HG03097 (cell line): ENCODE results near the gene PHLDA3.

Experiments
- ATAC-seq: cut with Tn5 transposase; IDR thresholded peaks from one replicate; pipeline ENCODE4 v1.9.1; 2021; ENCODE audit not compliant: unreplicated experiment, low FRiP score

The PHLDA3 gene

DNA sequence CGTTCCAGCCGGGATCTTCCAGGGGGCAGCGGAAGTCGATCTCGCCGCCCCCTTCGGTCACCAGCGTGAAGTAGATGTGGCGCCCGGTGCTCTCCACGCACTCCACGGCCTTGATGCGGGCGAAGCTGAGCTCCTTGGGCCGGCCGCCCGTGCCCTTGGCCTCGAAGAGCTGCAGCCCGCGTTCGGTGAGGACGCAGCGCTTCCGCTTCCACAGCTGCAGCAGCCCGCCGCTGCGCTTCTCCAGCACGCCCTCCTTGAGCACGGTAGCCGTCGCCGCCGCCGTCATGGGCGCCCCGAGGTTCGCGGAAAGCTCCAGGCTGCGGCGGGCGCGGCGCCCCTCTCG is 516 bp downstream of the PHLDA3 start:
- ATAC-seq: peak; percentile 32

DNA sequence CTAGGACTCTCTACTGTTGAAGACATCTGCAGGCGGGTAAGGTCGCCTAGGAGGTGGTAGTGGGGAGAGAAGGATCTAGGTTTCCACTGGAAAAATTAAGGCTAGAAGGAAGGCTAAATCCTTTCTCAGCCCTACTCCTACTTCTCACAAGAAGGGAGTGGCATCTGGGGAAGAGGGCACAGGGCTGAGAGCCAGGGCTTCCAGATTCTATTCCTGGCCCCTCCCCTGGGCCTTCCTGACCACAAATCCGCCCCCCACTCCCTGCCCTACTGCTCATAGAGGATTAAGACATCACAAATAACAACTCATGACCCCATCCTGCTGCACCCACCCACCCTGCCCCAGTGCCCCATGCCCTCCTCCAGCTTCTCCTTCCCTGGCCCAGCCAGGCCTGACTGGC is 2.5 kb downstream of the PHLDA3 start:
- ATAC-seq: no peak

DNA sequence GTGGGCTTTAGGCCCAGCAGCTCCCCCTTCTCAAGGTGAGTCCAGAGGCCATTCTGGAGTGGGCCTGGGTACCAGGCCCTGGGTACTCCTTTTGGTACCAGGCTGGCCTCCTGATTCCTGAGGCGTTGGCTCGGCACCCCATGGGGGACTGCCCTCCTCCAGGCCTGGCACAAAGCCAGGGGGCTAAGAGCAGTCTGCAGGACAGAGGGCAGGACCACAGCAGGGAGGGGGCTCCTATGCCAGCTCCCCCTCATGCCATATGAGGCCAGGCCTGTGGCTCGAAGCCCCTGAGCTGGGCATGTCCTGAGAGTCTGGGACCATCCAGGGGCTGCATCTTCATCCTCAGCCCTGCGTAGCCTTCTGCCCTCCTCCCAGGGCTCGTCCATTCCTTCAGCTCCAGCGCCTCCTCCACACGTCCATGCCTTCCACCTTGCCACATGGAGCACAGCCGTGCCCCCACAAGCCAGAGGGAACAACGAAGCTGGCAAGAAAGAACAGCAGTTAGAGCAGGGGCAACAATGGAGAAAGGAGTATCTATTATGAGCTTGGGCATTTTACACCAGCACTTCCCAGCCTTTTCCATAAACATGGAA is 3.2 kb downstream of the PHLDA3 start:
- ATAC-seq: no peak

DNA sequence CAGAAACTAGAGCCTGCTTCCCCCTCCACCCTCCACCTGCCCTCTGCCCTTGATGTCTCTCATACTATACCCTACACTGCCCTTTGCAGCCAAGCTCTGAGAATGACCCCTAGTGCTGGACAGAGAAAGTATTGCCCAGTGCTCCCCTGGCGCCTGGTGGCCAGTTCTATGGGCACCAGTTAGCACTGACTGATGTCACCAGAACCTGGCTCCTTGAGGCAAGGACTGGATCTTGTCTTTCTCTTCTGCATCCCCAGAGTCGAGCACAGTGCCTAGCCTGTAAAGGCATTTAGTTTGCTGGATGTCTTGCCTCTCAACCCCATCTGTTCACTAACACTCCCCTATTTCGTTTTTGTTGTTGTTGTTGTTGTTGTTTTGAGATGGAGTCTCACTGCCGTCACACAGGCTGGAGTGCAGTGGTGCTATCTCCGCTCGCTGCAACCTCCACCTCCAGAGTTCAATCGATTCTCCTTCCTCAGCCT is 5.9 kb downstream of the PHLDA3 start:
- ATAC-seq: no peak

DNA sequence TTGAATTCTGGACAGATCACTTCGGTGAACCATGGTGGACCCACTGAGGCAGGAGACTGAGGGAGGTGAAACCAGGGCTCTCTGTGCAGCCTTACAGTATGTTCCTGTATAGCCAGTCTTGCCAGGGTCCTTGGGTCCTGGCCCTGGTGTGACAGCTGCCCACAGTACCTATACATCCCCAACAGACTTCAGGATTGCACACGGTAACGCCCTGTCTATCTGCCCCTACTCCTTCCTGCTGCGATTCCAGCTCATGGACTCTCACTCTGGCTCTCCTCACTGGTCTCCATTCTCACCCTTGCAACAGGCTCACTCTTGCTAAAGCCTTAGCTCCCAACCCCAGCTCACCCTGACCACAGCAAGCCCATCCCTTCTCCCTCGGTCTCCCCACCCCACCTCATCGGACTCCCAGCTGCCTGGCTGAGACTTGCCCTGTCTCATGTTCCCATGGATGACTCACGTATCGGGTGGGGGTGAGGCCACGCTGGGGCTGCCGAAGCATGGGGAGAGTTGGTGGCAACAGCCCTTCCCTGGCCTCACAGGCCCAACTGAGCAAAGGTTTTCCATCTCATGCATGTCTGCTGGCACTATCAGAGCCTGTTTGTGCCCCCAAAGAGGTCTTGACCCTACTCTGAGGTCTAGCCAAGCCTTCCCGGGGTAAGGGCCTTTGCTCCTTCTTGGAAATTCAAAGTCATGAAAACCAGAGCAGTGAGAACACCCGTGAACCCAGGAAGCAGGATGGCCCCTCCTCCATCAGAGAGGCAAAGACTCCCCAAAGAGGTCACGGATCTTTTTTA is 7.1 kb downstream of the PHLDA3 start:
- ATAC-seq: no peak

DNA sequence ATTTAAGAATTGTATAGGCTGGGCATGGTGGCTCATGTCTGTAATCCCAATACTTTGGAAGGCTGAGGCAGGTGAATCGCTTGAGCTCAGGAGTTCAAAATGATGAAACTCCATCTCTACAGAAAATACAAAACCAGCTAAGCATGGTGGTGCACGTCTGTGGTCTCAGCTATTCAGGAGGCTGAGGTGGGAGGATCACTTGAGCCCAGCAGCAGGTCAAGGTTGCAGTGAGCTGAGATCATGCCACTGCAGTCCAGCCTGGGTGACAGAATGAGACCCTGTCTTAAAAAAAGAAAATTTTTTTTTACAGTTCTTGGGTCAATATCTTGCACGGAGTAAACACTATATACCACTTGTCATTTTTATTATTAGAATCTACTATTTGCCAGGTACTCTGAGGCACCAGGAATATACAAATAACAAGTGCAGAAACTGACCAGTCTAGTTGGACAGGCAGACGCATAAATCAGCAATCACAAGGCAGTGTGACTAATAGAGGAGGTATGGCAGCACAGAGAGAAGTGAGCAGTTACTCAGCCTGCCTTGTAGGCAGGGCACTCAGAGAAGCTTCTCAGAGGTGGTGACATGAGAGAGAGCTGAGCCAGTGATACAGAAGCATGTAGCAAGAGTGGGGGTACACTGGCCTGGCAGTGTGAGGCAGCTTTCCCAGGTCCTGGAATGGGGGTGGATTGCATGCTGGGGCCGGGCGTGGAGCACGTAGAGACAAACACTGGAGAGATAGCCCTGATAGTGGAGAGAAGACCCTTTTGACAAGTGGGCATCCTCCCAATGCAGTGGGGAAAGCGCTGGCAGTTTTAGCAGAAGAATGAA is 8.0 kb downstream of the PHLDA3 start:
- ATAC-seq: no peak

DNA sequence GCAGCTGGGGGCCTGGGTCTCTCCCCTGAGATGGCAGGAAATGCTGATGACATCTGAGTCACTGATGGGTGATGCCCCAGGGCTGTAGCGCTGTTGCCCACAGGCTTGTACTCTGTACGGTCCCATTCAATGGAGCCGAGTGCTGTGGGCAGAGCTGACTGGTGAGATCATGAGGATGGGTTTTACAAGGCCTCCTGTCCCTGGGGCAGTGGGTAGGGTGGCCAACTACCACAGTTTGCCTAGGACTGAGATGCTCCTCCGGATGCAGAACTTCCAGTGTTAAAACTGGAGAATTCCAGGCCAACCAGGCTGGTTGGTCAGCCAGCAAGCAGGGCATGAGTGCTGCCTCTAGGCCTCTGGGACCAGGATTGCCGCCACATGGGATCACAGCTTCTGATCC is 9.2 kb downstream of the PHLDA3 start:
- ATAC-seq: no peak

DNA sequence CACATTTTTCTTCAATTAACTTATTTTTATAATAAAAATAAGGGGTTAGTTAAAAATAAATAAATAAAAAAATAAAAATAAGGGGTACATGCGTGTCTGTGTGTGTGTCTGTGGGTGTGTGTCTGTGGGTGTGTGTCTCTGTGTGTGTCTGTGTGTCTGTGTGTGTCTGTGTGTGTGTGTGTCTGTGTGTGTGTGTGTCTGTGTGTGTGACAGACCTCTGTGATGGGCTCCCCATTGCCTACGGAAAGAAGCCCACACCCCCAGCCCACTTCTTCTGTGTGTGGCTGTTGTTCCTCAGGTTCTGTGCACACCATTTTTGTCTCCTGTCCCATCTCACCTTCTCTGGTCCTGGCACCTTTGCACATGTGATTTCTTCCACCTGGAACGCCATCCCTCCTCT is 9.9 kb downstream of the PHLDA3 start:
- ATAC-seq: no peak

DNA sequence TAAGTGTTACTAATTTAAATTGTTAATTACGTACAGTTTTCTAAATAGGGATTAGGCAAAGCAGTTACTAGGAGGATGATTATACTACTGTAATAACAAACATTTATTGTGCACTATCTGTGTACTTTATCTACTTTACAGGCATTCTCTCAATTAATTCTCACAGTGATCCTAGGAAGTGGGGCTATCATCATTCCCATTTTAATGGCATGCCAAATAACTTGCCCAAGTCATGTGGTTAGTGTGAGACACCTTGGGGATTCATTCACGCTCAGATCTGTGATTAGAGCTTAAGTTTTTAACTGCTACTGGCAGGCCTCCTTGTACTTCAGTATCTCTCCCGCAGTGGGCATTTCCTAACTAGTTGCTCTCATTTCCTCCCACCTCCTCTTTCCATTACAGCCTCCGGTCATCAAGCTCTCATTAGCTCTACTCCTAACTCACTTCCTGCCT is 11.5 kb downstream of the PHLDA3 start:
- ATAC-seq: no peak

DNA sequence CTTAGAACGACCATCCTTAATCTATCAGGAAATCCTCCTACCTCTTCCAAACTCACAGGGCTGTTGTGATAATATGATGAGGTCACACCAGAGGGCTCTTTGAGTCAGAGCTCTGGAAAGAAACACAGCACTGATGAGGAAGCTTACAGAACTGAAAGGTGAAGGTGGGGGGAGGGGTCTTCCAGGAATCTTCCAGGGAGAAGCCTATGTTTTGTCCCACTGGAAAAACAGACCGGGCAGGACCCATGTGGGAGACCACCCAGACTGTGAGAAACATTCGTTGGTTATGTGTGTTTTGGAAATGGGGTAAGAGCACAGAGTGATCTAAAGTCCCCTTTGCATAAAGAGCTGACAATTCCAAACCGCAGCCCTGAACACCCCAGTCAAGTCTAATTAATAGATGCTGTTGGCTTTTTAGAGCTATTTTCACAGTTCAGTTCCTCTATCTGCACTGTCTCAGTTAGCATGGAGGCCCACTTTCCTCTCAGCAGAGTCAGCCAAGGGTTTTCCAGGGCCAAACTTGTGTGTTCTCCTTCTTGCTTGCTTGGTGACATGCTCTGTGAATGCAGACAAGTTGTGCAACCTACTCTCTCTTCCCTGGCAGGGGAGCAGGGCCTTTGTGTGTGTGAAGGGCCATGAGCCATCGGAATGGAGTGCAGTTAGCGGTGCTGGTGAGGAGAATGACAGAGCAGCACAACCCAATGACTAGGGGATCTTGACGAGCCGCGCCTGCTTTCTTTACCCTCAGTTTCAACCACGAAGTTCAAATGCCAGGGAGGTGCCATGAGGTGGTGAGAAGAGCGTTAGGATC is 12.3 kb downstream of the PHLDA3 start:
- ATAC-seq: no peak

DNA sequence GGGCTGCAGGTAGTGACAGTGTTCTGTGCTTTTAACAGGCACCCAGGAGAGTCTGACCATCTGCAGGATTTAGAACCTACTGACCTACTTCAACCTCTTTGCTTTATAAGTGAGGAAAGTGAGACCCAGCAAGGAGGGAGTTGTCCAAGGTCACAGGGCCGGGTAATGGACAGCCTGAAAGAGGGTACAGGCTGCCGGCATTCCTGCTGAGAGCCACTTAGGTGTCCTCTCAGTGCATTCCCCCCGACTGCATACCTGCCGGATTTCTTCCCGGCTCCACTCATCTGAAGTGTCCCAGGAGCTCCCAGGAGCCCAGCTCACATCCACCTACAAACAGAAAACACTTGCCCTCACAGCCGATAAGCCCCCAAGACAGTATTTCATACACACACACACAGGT is 13.9 kb downstream of the PHLDA3 start:
- ATAC-seq: no peak

DNA sequence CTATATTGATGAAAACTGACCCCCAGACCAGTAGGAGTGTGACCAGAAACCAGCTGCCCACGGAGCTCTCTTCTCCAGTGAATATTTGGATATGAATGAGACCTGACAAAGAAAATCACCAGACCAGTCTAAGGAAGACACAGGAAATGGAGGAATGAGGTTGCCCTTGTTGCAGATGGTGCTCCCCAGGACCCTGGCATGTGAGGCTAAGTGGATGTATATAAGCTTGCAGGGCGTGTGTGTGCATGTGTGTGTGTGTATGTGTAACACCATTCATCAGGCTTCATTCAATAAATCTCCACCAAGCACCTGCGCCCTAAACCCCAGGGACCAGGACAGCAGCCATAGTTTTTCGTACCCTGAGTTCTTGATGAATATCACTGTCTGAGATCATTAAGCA is 14.4 kb downstream of the PHLDA3 start:
- ATAC-seq: no peak

DNA sequence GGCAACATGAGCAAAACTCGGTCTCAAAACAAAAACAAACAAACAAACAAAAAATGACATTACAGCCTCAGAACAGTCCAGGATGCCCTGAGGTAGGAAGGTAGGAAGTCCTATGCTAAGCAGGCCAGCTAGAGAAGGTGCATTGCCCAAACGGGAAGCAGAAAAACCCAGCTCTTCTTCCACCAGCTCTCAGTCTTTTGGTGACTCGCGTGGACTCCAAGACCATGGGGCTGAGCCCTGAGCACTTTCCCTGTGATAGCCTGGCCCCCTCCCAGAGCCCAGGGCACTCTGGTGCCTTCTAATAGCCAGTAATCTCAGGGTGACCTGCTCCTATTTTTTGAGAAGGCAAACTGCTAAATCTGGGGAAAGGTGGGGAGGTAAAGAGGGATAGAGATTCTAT is 16.1 kb downstream of the PHLDA3 start:
- no peak for ATAC-seq

DNA sequence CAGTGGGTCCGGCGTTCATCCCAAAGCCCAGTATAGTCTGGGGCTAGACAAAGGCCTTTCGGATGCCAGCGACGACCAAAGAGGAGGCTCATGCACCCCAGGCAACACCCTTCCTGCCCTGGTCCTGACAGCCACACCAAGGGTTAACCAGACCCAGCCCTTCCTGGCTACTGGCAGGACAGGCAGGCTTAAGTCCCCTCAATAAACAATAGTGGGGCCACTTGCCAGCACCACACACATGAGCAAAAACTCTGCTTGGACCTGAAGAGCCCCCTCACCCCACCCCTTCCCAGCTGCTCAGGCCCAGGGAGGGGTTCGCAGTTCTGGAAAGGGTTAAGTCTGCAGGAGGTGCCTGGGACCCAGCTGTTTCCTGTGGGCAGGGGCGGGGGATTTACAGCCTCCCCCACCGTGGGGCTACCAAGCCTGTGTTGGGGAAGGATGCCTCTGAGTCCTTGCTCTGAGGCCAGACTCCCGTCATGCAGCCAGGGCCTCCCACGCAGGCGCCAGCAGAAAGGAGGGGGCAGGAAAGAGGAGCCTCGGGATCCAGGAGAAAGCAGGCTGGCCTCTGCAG is 18.2 kb downstream of the PHLDA3 start:
- ATAC-seq: no peak

DNA sequence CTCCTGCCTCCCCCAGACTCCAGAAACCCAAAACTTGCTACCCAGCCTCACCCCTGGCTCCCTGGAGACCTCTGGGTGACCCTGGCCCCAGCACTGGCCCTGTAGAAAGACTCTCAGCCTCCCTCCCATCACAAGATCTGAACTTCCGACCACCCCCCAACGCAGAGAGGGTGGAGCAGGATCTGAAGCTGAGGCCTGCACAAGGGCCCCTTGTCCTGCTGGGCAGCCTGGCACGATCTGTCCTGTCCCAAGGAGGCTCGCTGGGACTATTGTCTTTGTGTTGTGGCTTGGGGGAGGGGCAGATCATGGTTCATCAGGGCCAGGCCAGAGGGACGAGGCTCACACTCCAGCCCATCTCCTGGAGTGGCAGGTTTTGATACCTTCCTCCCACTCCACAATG is 20.0 kb downstream of the PHLDA3 start:
- no peak for ATAC-seq

DNA sequence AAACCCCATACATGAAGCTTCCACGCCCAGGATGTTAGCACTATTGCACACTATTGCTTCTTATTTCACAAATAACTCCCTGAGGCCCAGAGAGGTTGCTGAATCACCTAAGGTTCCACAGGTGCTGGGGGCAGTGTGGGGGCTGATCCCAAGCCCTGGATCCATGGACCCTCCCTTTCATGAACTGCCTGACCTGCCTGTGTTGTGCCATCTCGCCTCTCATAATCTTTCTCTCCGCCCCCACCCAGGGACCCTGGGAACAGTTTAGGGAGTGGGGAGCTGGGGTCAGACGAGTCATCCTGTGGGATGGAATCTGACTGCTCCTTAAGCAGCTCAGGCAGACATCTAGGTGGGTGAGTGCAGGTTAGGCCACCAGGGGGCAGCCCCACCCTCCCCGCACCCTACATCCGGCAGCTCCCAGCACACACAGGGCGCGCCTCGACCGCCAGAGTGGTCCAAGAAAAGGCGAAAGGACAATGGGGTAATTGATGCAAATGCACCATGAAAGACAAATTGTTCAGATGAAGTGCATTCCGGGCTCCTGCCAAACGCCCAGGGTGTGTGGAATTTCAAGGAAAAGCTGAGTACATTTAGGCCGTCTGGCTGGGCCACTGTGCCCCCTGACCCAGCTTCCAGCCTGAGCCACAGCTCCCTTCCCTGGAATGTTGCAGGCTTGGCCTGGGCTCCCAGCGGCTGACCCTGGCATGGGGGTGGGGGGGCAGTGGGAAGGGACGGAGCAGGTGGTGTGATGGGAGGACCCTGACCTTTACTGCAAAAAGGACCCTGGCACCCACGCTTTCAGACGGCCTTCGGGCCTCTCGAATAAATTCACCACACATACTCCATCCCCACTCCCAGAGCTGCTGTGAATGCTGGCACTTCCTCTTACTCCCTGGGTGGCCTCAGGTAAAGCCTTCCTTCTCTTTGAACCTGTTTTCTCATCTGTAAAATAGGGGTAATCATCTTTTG is 20.8 kb downstream of the PHLDA3 start:
- ATAC-seq: peak; percentile 62

DNA sequence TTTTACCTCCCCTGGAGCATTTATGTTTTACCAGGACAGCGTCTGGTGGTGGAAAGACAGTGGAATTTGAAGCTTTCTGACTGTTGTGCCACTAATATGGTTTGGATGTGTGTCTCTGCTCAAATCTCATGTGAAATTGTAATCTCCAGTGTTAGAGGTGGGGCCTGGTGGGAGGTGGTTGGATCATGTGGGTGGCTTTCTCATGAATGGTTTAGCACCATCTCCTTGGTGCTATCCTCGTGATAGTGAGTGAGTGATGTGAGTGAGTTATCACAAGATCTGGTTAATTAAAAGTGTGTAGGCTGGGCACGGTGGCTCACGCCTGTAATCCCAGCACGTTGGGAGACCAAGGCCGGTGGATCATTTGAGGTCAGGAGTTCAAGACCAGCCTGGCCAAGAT is 23.7 kb downstream of the PHLDA3 start:
- no peak for ATAC-seq

DNA sequence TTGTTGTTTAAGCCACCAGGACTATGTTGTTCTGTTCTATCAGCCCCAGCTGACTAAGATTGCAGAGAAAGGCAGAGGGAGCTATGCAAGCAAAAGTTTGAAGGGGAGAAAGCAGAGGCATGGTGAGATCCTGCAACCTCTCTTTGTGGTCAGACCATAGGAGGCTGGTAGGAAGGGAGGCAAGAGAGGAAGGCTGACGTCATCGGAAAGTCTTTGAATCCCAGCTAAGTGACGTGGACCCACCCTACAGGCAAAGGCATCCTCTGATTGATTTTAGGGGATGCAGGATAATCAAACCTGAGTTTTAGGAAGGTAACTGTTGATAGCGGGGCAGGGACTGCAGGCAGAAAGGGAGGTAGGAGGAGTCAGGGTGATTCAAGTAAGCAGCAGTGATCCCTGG is 24.2 kb downstream of the PHLDA3 start:
- ATAC-seq: no peak

DNA sequence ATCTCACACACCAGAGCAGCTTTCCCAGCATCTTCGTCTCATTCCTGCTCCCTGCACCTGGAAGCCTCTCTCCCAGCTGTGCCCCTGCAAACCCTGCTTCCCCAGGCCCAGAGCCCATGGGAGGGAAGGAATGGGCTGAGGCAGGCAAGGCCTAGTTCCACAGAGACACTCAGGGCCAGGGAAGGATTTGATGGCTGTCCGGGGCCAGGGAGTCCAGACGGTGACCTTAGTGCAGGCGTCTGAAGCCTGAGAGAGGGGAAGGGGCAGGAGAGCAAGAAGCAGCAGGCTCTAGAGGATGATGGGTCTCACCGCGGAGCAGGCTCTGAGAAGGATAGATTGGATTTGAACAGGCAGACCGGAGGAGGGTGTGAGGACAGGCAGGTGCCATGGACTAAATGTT is 25.2 kb downstream of the PHLDA3 start:
- no peak for ATAC-seq
